Spleen (tissue), 11 donors: ENCODE results near the gene TNFRSF25. TPM values are rescaled to one million over a fixed set of nuclear protein-coding genes. Genes with fewer than 3 reads are reported as not detected.
"Not testable (repeated sequence)": the region's sequence is repeated elsewhere in the genome, so short reads cannot be mapped to it uniquely, and the experiment has no call there.

ENCODE experiments used
- DNase-seq: peaks from one replicate; pipeline ENCODE4 v3.0.0-alpha.2; 2020
- H3K27ac ChIP-seq, 8 donors: fragments of 200-600 bp; sonication (generic) in 7 of 8; 1 replicate in 4 of 8; 2 replicates in 4 of 8; pipeline versions ENCODE4 v1.5.0 to v1.8.0; 2016 to 2021; ENCODE audit warnings: inconsistent platforms in 4 of 8, mild to moderate bottlenecking in 4 of 8, moderate library complexity in 1 of 8
- H3K27me3 ChIP-seq, 7 donors: fragments of 200-600 bp; sonication (generic) in 6 of 7; replicated peaks in 1 of 7; 1 replicate in 4 of 7; 2 replicates in 3 of 7; pipeline versions ENCODE4 v1.5.0 to v1.8.0; 2016 to 2021; ENCODE audit warnings: inconsistent platforms in 3 of 7, mild to moderate bottlenecking in 1 of 7
- H3K36me3 ChIP-seq, 6 donors: fragments of 200-600 bp; sonication (generic) in 5 of 6; 1 replicate in 4 of 6; 2 replicates in 2 of 6; pipeline versions ENCODE4 v1.5.0 to v1.8.0; 2016 to 2021; ENCODE audit warnings: inconsistent platforms in 2 of 6
- H3K4me1 ChIP-seq, 6 donors: fragments of 200-600 bp; sonication (generic) in 5 of 6; 1 replicate in 3 of 6; 2 replicates in 3 of 6; pipeline versions ENCODE4 v1.5.0 to v1.8.0; 2016 to 2021; ENCODE audit warnings: inconsistent platforms in 3 of 6
- H3K4me3 ChIP-seq, 8 donors: fragments of 200-600 bp; sonication (generic) in 7 of 8; 1 replicate in 4 of 8; 2 replicates in 4 of 8; pipeline versions ENCODE4 v1.5.0 to v1.8.0; 2016 to 2021; ENCODE audit warnings: inconsistent platforms in 4 of 8, mild to moderate bottlenecking in 4 of 8, moderate library complexity in 2 of 8
- H3K9me3 ChIP-seq, 8 donors: fragments of 200-600 bp; sonication (generic) in 7 of 8; 1 replicate in 4 of 8; 2 replicates in 4 of 8; pipeline versions ENCODE4 v1.5.0 to v1.8.0; 2016 to 2021; ENCODE audit warnings: inconsistent platforms in 4 of 8
- CTCF ChIP-seq, 11 experiments: fragments of 200-600 bp in 7 of 11; fragments of 450-650 bp in 4 of 11; sonication (generic) in 4 of 11; IDR thresholded peaks in 8 of 11; conservative IDR thresholded peaks in 3 of 11; 1 replicate in 7 of 11; 2 replicates in 4 of 11; pipeline versions ENCODE4 v1.4.0 to v1.8.0; 2016 to 2021; ENCODE audit warnings: antibody characterized with exemption in 11 of 11, inconsistent platforms in 4 of 11, mild to moderate bottlenecking in 1 of 11
- POLR2A ChIP-seq, 3 donors: fragments of 450-650 bp; IDR thresholded peaks; one replicate each; pipeline ENCODE4 v1.5.1; 2017; ENCODE audit warnings: antibody characterized with exemption in 3 of 3, mild to moderate bottlenecking in 1 of 3
- POLR2AphosphoS5 ChIP-seq, 3 donors: sonication (generic); formaldehyde crosslinking; IDR thresholded peaks; one replicate each; pipeline ENCODE4 v1.5.1; 2017; ENCODE audit warnings: antibody characterized with exemption in 3 of 3
- WGBS, 5 donors: extraction: QIAGEN DNeasy Blood & Tissue Kit in 3 of 5; methylation state at CpG; one replicate each; pipeline versions ENCODE4 v1.1.5 to v1.1.7; 2013 to 2018; 5-methylcytosine and 5-hydroxymethylcytosine counted together
- intact Hi-C: fragments of 100-400 bp; cut with DNase I; formaldehyde crosslinking; loops from one replicate; pipeline ENCODE4 v1.15.0; 2023; ENCODE audit warnings: low total_unique reads
- polyA plus RNA-seq, 3 donors: library from polyadenylated mRNA; stranded (reverse); fragments of 200-250 nt; gene quantifications; one replicate each; pipeline ENCODE4 v1.2.1, GENCODE V29; 2013
- total RNA-seq, 7 donors: library from RNA; depleted of rRNA in 3 of 7; stranded (reverse); fragments of >200 nt in 3 of 7; fragmentation: NEBNext Ultra II Directional in 4 of 7; extraction: Animal tissue kit (Norgen Biotek cat#: 25700) in 4 of 7; gene quantifications; one replicate each; pipeline versions ENCODE4 v1.1.0 to v1.2.1, GENCODE V29; 2016 to 2021
- donor health status: healthy with polysubstance abuse.
- donor health status: DM: no; HTN: no; CAD: no; lungs with moderate emphysema.
- donor health status: DM: no; HTN: no; CAD: no.
- donor health status: Bipolar disorder and iron deficiency.
- donor health status: healthy.
- donor health status: DM: no; HTN: no; CAD: no.
- donor health status: DM: yes; HTN: yes; CAD: no.

TNFRSF25 gene
- total and polyA plus RNA-seq, 10 donors = 30.9 to 147 (median 66.8) TPM

DNA sequence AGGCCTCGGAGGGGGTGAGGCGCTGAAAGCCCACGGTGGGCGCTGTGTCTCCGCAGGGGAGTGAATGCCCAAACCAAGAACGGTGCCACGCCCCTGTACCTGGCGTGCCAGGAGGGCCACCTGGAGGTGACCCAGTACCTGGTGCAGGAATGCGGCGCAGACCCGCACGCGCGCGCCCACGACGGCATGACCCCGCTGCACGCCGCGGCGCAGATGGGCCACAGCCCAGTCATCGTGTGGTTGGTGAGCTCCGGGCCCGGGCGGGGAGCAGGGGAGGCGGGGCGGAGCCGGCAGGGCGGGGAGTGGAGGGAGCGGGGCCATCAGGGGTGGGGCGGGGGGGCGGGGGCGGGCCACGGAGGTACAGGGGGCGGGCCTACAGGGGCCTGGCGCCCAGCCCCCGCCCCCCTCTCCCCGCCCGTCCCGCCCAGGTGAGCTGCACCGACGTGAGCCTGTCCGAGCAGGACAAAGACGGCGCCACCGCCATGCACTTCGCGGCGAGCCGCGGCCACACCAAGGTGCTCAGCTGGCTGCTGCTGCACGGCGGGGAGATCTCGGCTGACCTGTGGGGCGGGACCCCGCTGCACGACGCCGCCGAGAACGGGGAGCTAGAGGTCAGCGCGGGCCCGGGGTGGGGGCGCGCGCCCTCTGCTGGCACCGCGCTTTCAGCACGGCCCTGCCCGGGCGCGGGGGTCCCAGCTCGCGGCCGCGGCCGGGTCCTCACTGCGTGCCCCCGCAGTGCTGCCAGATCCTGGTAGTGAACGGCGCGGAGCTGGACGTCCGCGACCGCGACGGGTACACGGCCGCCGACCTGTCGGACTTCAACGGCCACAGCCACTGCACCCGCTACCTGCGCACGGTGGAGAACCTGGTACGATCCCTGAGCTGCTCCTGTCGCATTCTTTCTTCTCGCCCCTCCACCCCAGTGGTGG lies 25.5 kb downstream of the TNFRSF25 start:
- WGBS, 5 donors = 6 to 31% (median 9%) methylated on average over 10 to 97 of the region's 101 CpGs
- Histone ChIP-seq H3K27ac (no peak overlapping the region), H3K27me3 (peaks cover 0 to 93% (median 35%) of the 10 kb centered on the region in 7 donors), H3K9me3 (no peaks in the 10 kb centered on the region), H3K36me3 (no peaks in the 10 kb centered on the region), H3K4me3 (peak overlapping the region in 6 of 8 donors; percentile 26 to 63 (median 29)), H3K4me1 (peaks cover 0 to 15% (median 10%) of the 10 kb centered on the region in 6 donors)
- TF ChIP-seq POLR2AphosphoS5 (IDR thresholded peaks at IDR 0.05) (no peak), POLR2A (IDR thresholded peaks at IDR 0.05) (no peak), CTCF (IDR thresholded peaks at IDR 0.05 in 8 of 11, conservative IDR thresholded peaks at IDR 0.05 in 3 of 11) (peak in 5 of 11 experiments; percentile 35 to 57 (median 43))
- intact Hi-C loops = no loop called here
- DNase-seq = peak; percentile 84

- H3K4me3 ChIP-seq = no peak overlapping the region
- peaks cover 0 to 15% (median 10%) of the 10 kb centered on the region in 6 donors for H3K4me1 ChIP-seq
- H3K27ac ChIP-seq = no peak overlapping the region
- TF ChIP-seq CTCF (IDR thresholded peaks at IDR 0.05 in 8 of 11, conservative IDR thresholded peaks at IDR 0.05 in 3 of 11) (peak; percentile 77 to 97 (median 94)), POLR2A (IDR thresholded peaks at IDR 0.05) (no peak)
- intact Hi-C loops = no loop called here
- WGBS, 5 donors = 6 to 22% (median 9%) methylated on average over 4 to 5 of the region's 5 CpGs
- H3K9me3 ChIP-seq = no peaks in the 10 kb centered on the region
- peak; percentile 85 for DNase-seq
- no peaks in the 10 kb centered on the region for H3K36me3 ChIP-seq
- H3K27me3 ChIP-seq = peaks cover 0 to 71% (median 32%) of the 10 kb centered on the region in 7 donors
Measured at GRCh38 chr1:6438047-6438525, 27.9 kb downstream of the TNFRSF25 start.

DNA sequence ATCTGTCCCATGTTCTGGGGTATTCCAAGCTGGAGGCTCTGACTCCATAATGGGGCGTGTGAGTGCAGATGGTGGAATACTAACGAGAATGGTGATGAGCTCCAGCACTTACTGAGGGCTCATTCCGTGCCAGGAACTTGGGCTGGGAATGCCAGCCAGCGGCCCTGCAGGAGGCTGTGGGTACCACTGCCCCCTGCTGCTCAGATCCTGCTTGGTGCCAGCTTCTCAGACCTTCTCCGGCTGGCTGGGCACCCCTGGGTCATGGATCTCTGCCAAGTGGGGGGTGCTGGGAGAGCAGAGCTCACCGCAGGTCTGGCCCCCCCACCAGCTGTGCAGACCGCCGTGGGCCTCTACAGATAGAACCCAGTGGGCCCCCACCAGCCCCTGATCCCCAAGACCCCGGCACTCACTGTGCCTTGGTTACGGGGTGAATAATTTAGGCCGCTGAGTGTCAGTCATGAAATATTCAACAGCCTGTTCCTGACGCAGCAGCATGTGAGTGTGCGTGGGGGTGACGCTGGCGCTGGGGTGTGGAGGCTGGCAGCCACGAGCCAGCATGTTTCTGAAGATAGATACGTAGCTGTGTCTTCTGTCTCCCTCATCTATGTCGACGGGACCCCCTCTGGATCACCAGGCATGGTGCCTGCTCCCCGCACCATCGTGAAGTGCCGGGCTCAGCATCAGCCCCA lies 28.8 kb downstream of the TNFRSF25 start:
- H3K27ac ChIP-seq, DNase-seq, H3K36me3 ChIP-seq, H3K4me3 ChIP-seq, H3K9me3 ChIP-seq, intact Hi-C loops: not testable (repeated sequence)
- Histone ChIP-seq H3K4me1 (peaks cover 0 to 15% (median 10%) of the 10 kb centered on the region in 6 donors), H3K27me3 (peaks cover 0 to 62% (median 32%) of the 10 kb centered on the region in 7 donors)
- WGBS, 5 donors = 56 to 77% (median 67%) methylated on average over 13 to 22 of the region's 22 CpGs

- H3K9me3 ChIP-seq, H3K4me3 ChIP-seq, DNase-seq, H3K27ac ChIP-seq, intact Hi-C loops, H3K36me3 ChIP-seq: not testable (repeated sequence)
- peaks cover 0 to 53% (median 32%) of the 10 kb centered on the region in 7 donors for H3K27me3 ChIP-seq
- 65 to 89% (median 75%) methylated on average over 3 of the region's 3 CpGs for WGBS, 5 donors
- H3K4me1 ChIP-seq = peaks cover 0 to 15% (median 10%) of the 10 kb centered on the region in 6 donors
Measured at GRCh38 chr1:6436277-6436676, 29.7 kb downstream of the TNFRSF25 start.

DNA sequence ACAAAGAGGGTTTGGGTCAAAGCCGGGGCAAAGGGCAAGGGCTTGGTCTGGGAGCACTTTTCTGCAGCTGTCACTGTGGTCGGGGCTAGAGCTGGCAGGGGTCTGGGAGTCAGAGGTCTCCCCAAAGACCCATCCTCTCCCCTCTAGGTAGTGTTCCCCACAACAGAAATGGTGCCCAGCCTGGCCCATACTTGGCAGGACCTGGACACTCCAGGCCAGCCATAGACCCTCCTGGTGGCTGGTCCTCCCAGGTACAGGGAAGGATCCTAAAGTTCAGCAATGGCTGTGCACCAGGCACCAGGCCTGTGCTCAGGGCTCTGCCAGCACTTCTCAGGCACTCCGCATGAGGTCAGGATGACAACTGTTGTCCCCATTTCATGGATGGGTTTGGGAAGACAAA lies 30.4 kb downstream of the TNFRSF25 start:
- peaks cover 0 to 51% (median 26%) of the 10 kb centered on the region in 7 donors for H3K27me3 ChIP-seq
- 70 to 93% (median 80%) methylated on average over 1 to 3 of the region's 3 CpGs for WGBS, 5 donors
- DNase-seq = no peak
- intact Hi-C loops = no loop called here
- no peak for TF ChIP-seq POLR2A (IDR thresholded peaks at IDR 0.05)
- TF ChIP-seq POLR2AphosphoS5 (IDR thresholded peaks at IDR 0.05) = no peak
- no peak overlapping the region for H3K27ac ChIP-seq
- H3K4me3 ChIP-seq = no peak overlapping the region
- no peaks in the 10 kb centered on the region for H3K36me3 ChIP-seq
- H3K4me1 ChIP-seq = peaks cover 0 to 8% (median 5%) of the 10 kb centered on the region in 6 donors
- H3K9me3 ChIP-seq = no peaks in the 10 kb centered on the region
